ENCODE results near the gene CSTB.

The CSTB gene

DNA sequence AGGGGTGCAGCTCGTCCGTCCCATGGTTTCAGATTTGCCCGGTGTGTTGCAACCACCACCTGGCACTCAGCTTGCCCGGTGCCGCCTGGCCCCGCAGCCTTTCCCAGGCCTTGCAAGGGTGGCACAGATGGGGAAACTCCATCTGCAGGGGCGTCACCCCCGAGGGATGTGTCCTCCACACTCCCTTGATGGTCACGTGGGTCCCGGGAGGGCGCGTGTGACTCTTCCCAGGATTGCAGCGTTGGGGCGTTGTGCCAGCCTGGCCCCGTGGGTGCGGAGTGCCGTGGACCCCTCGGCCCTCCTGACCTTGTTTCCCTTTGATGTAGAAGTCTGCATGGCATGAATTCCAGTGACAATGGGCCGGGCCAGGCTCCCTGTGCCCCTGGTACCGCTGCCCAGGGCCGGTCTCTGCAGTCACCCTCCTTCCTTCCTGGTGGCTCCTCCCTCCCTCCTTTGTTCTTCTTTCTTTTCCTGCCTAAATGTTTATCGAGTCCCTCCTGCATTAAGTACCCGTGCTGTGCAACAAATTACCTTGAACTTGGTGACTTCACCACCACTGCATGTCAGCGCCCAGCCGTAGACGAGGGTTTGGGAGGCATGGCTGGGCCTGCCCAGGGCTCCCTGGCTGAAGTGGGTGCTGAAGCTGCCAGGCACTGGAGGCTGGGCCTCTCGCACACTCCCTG, 36.2 kb upstream of the CSTB start:
- no peak for TF ChIP-seq TAF1 (IDR thresholded peaks at IDR 0.05; ENCODE audit: borderline replicate concordance, insufficient read depth, low read length)
- TF ChIP-seq, protein P1, sequence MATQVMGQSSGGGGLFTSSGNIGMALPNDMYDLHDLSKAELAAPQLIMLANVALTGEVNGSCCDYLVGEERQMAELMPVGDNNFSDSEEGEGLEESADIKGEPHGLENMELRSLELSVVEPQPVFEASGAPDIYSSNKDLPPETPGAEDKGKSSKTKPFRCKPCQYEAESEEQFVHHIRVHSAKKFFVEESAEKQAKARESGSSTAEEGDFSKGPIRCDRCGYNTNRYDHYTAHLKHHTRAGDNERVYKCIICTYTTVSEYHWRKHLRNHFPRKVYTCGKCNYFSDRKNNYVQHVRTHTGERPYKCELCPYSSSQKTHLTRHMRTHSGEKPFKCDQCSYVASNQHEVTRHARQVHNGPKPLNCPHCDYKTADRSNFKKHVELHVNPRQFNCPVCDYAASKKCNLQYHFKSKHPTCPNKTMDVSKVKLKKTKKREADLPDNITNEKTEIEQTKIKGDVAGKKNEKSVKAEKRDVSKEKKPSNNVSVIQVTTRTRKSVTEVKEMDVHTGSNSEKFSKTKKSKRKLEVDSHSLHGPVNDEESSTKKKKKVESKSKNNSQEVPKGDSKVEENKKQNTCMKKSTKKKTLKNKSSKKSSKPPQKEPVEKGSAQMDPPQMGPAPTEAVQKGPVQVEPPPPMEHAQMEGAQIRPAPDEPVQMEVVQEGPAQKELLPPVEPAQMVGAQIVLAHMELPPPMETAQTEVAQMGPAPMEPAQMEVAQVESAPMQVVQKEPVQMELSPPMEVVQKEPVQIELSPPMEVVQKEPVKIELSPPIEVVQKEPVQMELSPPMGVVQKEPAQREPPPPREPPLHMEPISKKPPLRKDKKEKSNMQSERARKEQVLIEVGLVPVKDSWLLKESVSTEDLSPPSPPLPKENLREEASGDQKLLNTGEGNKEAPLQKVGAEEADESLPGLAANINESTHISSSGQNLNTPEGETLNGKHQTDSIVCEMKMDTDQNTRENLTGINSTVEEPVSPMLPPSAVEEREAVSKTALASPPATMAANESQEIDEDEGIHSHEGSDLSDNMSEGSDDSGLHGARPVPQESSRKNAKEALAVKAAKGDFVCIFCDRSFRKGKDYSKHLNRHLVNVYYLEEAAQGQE (IDR thresholded peaks at IDR 0.05; ENCODE audit: insufficient read depth in 1 of 2, low read depth in 2 of 2, low read length in 2 of 2) = no peak
- no peak for TF ChIP-seq SIN3A (IDR thresholded peaks at IDR 0.05; ENCODE audit: borderline replicate concordance, insufficient read depth, low read length)

DNA sequence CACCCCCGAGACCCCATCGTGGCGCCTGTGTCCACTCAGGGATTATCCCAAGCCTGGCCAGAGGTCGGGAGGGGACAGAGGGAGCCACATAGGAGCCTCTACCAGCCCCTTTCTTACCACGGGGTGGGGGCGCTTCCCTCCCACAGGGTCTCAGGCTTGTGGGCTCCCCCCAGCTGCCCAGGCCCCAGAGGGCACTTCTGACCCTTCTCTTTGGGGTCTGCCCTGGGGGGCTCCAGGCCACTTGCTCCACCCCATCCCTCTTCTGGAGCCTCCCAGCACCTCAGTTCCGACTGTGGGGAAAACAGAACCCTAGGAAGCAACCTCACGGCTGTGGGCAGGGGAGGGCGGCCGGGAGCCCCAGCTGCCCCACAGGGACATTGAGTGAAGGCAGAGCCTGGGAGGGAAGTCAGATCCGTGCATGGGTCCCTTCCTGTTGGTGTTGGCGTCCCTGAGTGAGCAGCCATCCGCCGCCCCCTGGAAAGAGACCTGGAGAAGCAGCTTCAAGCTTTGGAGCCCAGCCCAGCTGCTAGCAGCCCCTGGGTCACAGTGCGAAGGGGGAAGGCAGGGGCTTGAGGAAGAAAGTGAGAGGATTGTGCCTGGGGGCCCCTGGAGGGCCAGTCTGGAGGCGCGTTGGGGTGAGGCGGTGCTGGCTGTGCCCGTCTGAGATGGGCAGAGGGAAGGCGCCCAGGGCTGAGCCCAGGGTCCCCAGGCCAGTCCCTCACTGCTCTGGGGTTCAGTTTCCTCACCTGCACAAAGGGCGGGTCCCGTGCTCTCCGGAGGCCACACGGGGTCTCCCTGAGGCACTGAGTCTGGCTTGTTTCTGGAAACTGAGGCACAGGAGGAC, 35.4 kb upstream of the CSTB start:
- TF ChIP-seq, protein P1 (IDR thresholded peaks at IDR 0.05; ENCODE audit: insufficient read depth in 1 of 2, low read depth in 2 of 2, low read length in 2 of 2) = no peak
- no peak for TF ChIP-seq POLR2AphosphoS5 (IDR thresholded peaks at IDR 0.05; ENCODE audit: low read depth, low read length)
- no peak for TF ChIP-seq TAF1 (IDR thresholded peaks at IDR 0.05; ENCODE audit: borderline replicate concordance, insufficient read depth, low read length)
- no peak for TF ChIP-seq SIN3A (IDR thresholded peaks at IDR 0.05; ENCODE audit: borderline replicate concordance, insufficient read depth, low read length)
- TF ChIP-seq FOXP2 (optimal IDR thresholded peaks at IDR 0.05; ENCODE audit: borderline replicate concordance, extremely low read depth, extremely low read length, insufficient read depth) = no peak

DNA sequence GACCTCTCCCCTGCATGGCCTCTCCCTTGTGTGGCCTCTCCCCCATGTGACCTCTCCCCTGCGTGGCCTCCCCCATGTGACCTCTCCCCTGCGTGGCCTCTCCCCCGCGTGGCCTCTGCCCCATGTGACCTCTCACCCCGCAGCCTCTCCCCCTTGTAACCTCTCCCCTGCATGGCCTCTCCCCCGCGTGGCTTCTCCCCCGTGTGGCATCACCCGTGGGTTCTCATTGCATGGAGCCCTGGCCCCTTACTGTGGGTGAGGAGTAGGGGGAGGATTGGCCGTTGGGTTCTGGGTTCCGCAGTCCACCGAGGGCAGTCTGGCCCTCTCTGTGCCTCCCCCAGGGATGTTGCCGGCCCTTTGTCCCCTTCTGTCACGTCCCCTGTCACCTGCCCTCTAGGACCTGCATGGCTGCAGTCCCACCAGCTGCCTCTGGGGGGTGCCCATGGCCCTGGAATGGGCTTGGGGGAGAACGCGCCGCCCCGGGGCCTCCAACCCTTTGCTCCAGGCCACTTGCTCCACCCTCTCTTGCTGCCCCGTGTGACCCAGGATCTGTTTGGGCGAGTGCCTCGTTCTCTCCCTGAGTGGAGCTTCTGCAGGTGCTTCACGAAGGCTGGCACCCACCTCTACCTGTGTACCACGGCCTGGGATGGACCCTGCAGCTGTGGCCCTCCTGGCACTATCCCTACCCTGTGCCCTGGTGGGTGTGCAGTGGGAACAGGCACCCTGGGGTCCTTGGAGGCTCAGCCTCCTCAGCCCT, 34.6 kb upstream of the CSTB start:
- TF ChIP-seq POLR2AphosphoS5 (IDR thresholded peaks at IDR 0.05; ENCODE audit: low read depth, low read length) (no peak; the same call in 1 of the 2 replicates), SIN3A (IDR thresholded peaks at IDR 0.05; ENCODE audit: borderline replicate concordance, insufficient read depth, low read length) (no peak), TAF1 (IDR thresholded peaks at IDR 0.05; ENCODE audit: borderline replicate concordance, insufficient read depth, low read length) (no peak), FOXP2 (optimal IDR thresholded peaks at IDR 0.05; ENCODE audit: borderline replicate concordance, extremely low read depth, extremely low read length, insufficient read depth) (no peak)
- TF ChIP-seq, protein P1 (IDR thresholded peaks at IDR 0.05; ENCODE audit: insufficient read depth in 1 of 2, low read depth in 2 of 2, low read length in 2 of 2) = no peak

DNA sequence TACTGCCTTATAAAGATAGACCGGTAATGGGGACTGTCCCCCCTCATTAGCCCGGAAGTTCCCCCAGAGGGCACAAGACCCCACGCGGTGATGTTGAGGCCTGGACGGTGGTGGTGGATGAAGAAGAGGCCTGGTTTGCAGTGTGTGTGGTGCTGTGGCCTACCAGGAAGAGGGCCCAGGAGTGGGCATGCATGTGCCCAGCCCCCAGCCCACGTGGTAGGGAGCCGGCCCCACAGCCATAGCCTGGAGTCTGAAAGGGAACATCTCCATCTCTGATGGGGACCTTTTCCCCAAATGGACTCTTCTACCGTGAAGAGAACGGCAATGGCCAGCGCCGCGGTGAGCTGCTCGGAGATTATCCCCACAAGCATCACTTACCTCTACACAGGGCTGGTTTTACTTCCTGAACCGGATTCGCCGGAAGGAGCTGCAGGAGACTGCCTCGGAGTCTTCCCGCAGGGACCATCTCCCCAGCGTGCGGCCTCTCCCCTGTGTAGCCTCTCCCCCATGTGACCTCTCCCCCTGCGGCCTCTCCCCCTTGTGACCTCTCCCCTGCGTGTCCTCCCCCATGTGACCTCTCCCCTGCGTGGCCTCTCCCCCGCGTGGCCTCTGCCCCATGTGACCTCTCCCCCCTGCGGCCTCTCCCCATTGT, 33.9 kb upstream of the CSTB start:
- TF ChIP-seq, protein P1 (IDR thresholded peaks at IDR 0.05; ENCODE audit: insufficient read depth in 1 of 2, low read depth in 2 of 2, low read length in 2 of 2) = no peak
- TF ChIP-seq FOXP2 (optimal IDR thresholded peaks at IDR 0.05; ENCODE audit: borderline replicate concordance, extremely low read depth, extremely low read length, insufficient read depth) (no peak), SIN3A (IDR thresholded peaks at IDR 0.05; ENCODE audit: borderline replicate concordance, insufficient read depth, low read length) (no peak), TAF1 (IDR thresholded peaks at IDR 0.05; ENCODE audit: borderline replicate concordance, insufficient read depth, low read length) (no peak), POLR2AphosphoS5 (IDR thresholded peaks at IDR 0.05; ENCODE audit: low read depth, low read length) (no peak; the same call in 1 of the 2 replicates)
